Activated B cell treated with CpG ODN at 0.5 μM for 24 hours (primary cell): ENCODE measurements around the gene PLA2G12A. TPM values are rescaled to one million over a fixed set of nuclear protein-coding genes. Genes with fewer than 3 reads are reported as not detected.

Experiments used
- ATAC-seq: fragments of 200-7000 bp; cut with Tn5 transposase; one replicate; pipeline ENCODE4 v1.10.0; 2021; ENCODE audit warnings: low read depth, mild to moderate bottlenecking, moderate library complexity
- CTCF ChIA-PET: fragments of 350-600 bp; sonication (Branson Sonifier 250); formaldehyde crosslinking; loops from one replicate; lab custom pipeline; 2021; ENCODE audit warnings: antibody characterized with exemption; lab: Charles Lee
- POLR2A ChIA-PET: fragments of 350-600 bp; sonication (Branson Sonifier 250); formaldehyde crosslinking; loops from one replicate; lab custom pipeline; 2021; ENCODE audit warnings: antibody characterized with exemption; lab: Charles Lee
- DNase-seq: peaks from one replicate; pipeline ENCODE4 v3.0.0; 2022
- H3K27ac Mint-ChIP-seq: one replicate; pipeline ENCODE4 v1.8.0; 2020; ENCODE audit warnings: mixed read lengths
- H3K27me3 Mint-ChIP-seq: one replicate; pipeline ENCODE4 v1.8.0; 2021; ENCODE audit warnings: mixed read lengths
- H3K36me3 Mint-ChIP-seq: one replicate; pipeline ENCODE4 v1.8.0; 2021; ENCODE audit warnings: low read depth, mixed read lengths
- H3K4me1 Mint-ChIP-seq: one replicate; pipeline ENCODE4 v1.8.0; 2021; ENCODE audit warnings: mixed read lengths
- H3K4me3 Mint-ChIP-seq: one replicate; pipeline ENCODE4 v1.8.0; 2020; ENCODE audit warnings: mild to moderate bottlenecking, mixed read lengths
- H3K9me3 Mint-ChIP-seq: one replicate; pipeline ENCODE4 v1.8.0; 2020; ENCODE audit warnings: mixed read lengths
- CTCF ChIP-seq: fragments of 200-600 bp; IDR thresholded peaks from one replicate; pipeline ENCODE4 v1.8.0; 2022; ENCODE audit warnings: antibody characterized with exemption, mild to moderate bottlenecking
- intact Hi-C: fragments of 100-400 bp; cut with micrococcal nuclease; formaldehyde crosslinking; loops from one replicate; pipeline ENCODE4 v1.15.1; 2024
- total RNA-seq: library from RNA; stranded (reverse); gene quantifications from 2 replicates; pipeline ENCODE4 v1.2.3, GENCODE V29; 2022

The PLA2G12A gene
- total RNA-seq, 1 donor from 2014 or later, result 9.6 TPM

GRCh38 chr4:109728385-109728784 lies 1.5 kb downstream of the PLA2G12A start:
- CTCF ChIA-PET, result no interaction called here
- intact Hi-C loops, result no loop called here
- Mint-ChIP-seq H3K27ac (no peak overlapping the region), H3K27me3 (no peaks in the 10 kb centered on the region), H3K9me3 (no peaks in the 10 kb centered on the region), H3K4me1 (peaks cover 14% of the 10 kb centered on the region), H3K4me3 (peak overlapping the region; percentile 90), H3K36me3 (peaks cover 8% of the 10 kb centered on the region)
- no peak for ATAC-seq
- no peak for TF ChIP-seq CTCF
- DNase-seq, result no peak
- POLR2A ChIA-PET, result interaction anchor here (3.0 kb wide), 1 partner anchor 168 kb away, joined by 10 read pairs; the partner anchor contains the start of gene MCUB

- H3K4me1 Mint-ChIP-seq, result peaks cover 14% of the 10 kb centered on the region
- peak overlapping the region; percentile 61 for H3K27ac Mint-ChIP-seq
- no peak for TF ChIP-seq CTCF
- ChIA-PET POLR2A (interaction anchor here (0.6 kb wide), 2 partner anchors 11 to 163 kb away, joined by 3 to 5 read pairs; no protein-coding TSS in a partner anchor), CTCF (no interaction called here)
- H3K27me3 Mint-ChIP-seq, result no peaks in the 10 kb centered on the region
- ATAC-seq, result no peak
- no peaks in the 10 kb centered on the region for H3K9me3 Mint-ChIP-seq
- H3K4me3 Mint-ChIP-seq, result no peak overlapping the region
- intact Hi-C loops, result no loop called here
- H3K36me3 Mint-ChIP-seq, result peaks cover 8% of the 10 kb centered on the region
- DNase-seq, result no peak
These were observed 6.8 kb downstream of the PLA2G12A start for GRCh38 chr4:109723110-109723509.

GRCh38 chr4:109722357-109722756 lies 7.5 kb downstream of the PLA2G12A start:
- DNase-seq, result no peak
- H3K4me3 Mint-ChIP-seq, result no peak overlapping the region
- ChIA-PET CTCF (no interaction called here), POLR2A (interaction anchor here (0.6 kb wide), 1 partner anchor 12 kb away, joined by 3 read pairs; no protein-coding TSS in a partner anchor)
- TF ChIP-seq CTCF, result no peak
- no peaks in the 10 kb centered on the region for H3K27me3 Mint-ChIP-seq
- H3K4me1 Mint-ChIP-seq, result peaks cover 14% of the 10 kb centered on the region
- H3K27ac Mint-ChIP-seq, result no peak overlapping the region
- H3K36me3 Mint-ChIP-seq, result peaks cover 9% of the 10 kb centered on the region
- no peak for ATAC-seq
- intact Hi-C loops, result no loop called here
- no peaks in the 10 kb centered on the region for H3K9me3 Mint-ChIP-seq

- Mint-ChIP-seq H3K36me3 (peaks cover 17% of the 10 kb centered on the region), H3K27ac (no peak overlapping the region), H3K9me3 (no peaks in the 10 kb centered on the region), H3K4me3 (no peak overlapping the region), H3K27me3 (no peaks in the 10 kb centered on the region), H3K4me1 (peaks cover 14% of the 10 kb centered on the region)
- intact Hi-C loops, result no loop called here
- no peak for TF ChIP-seq CTCF
- CTCF ChIA-PET, result no interaction called here
- ATAC-seq (no peak), DNase-seq (no peak)
- POLR2A ChIA-PET, result no interaction called here
These were observed 8.8 kb downstream of the PLA2G12A start for GRCh38 chr4:109721033-109721432.

- Mint-ChIP-seq H3K36me3 (peaks cover 15% of the 10 kb centered on the region), H3K4me1 (peaks cover 14% of the 10 kb centered on the region), H3K9me3 (no peaks in the 10 kb centered on the region), H3K27ac (no peak overlapping the region), H3K4me3 (no peak overlapping the region), H3K27me3 (no peaks in the 10 kb centered on the region)
- intact Hi-C loops, result no loop called here
- POLR2A ChIA-PET, result no interaction called here
- CTCF ChIA-PET, result no interaction called here
- TF ChIP-seq CTCF, result no peak
- DNase-seq (no peak), ATAC-seq (no peak)
These were observed 10.3 kb downstream of the PLA2G12A start for GRCh38 chr4:109719604-109720003.
